Tibial nerve (tissue), 4 donors: ENCODE results near the gene ASZ1.

Experiments used
- CTCF ChIP-seq, 5 experiments: fragments of 200-600 bp in 3 of 5; fragments of 450-650 bp in 2 of 5; sonication (generic) in 3 of 5; IDR thresholded peaks; one replicate each; pipeline ENCODE4 v1.5.1; 2016 to 2019; ENCODE audit warnings: antibody characterized with exemption in 5 of 5, mild to moderate bottlenecking in 3 of 5, moderate library complexity in 2 of 5
- EP300 ChIP-seq, 2 donors: sonication (generic); formaldehyde crosslinking; IDR thresholded peaks; one replicate each; pipeline ENCODE4 v1.6.1; 2017; ENCODE audit warnings: antibody characterized with exemption in 2 of 2, mild to moderate bottlenecking in 1 of 2
- POLR2A ChIP-seq, 2 donors: fragments of 450-650 bp; IDR thresholded peaks; one replicate each; pipeline ENCODE4 v1.6.1; 2017; ENCODE audit warnings: antibody characterized with exemption in 2 of 2, mild to moderate bottlenecking in 2 of 2, moderate library complexity in 2 of 2

- TF ChIP-seq CTCF (IDR thresholded peaks at IDR 0.05) (no peak), POLR2A (IDR thresholded peaks at IDR 0.05) (no peak), EP300 (IDR thresholded peaks at IDR 0.05) (no peak)
These were observed 95.3 kb downstream of the ASZ1 start for GRCh38 chr7:117332031-117332430.
